Neural progenitor cell (in vitro differentiated cells): ENCODE data around the gene NR1D2.

Experiments
- CTCF ChIP-seq: fragments of 200-600 bp; sonication (generic); IDR thresholded peaks from 2 replicates; pipeline ENCODE4 v1.5.1; 2017; ENCODE audit warnings: antibody characterized with exemption, mild to moderate bottlenecking
- EZH2 ChIP-seq: fragments of 200-600 bp; sonication (generic); IDR thresholded peaks from 2 replicates; pipeline ENCODE4 v1.6.1; 2017; ENCODE audit warnings: antibody characterized with exemption, mild to moderate bottlenecking, moderate library complexity

DNA sequence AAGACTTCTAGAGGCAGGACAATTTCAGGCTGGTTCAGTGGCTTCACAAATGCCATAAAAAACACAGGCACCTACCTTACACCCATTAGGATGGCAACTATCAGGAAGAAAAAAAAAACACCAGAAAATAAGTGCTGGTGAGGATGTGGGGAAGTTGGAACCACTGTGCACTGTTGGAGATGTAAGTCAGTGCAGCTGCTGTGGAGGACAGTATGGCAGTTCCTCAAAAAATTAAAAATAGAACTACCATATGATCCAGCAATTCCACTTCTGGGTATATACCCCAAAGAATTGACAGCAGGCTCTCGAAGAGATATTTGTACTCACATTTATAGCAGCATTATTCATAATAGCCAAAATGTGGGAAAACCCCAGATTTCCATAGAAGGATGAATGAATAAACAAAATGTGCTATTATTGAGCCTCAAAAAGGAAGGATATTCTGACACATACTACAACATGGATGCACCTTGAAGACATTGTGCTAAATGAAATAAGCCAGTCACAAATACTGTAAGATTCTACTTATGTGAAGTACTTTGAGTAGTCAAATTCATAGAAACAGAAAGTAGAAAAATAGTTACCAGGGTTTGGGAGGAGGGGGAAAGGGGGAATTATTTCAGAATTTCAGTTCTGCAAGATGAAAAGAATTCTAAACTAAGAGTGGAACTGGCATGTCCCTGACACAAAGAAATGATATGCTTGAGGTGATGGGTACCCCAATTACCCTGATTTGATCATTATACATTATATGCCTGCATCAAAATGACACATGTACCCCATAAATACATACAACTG lies 40.9 kb downstream of the NR1D2 start:
- no peak for TF ChIP-seq CTCF
- no peak for TF ChIP-seq EZH2
